GM21723 (cell line): ENCODE measurements around the gene MN1.

ENCODE experiments used
- ATAC-seq: cut with Tn5 transposase; IDR thresholded peaks from one replicate; pipeline ENCODE4 v1.9.1; 2021; ENCODE audit warnings: mild to moderate bottlenecking, moderate library complexity; ENCODE audit not compliant: unreplicated experiment

The MN1 gene

DNA sequence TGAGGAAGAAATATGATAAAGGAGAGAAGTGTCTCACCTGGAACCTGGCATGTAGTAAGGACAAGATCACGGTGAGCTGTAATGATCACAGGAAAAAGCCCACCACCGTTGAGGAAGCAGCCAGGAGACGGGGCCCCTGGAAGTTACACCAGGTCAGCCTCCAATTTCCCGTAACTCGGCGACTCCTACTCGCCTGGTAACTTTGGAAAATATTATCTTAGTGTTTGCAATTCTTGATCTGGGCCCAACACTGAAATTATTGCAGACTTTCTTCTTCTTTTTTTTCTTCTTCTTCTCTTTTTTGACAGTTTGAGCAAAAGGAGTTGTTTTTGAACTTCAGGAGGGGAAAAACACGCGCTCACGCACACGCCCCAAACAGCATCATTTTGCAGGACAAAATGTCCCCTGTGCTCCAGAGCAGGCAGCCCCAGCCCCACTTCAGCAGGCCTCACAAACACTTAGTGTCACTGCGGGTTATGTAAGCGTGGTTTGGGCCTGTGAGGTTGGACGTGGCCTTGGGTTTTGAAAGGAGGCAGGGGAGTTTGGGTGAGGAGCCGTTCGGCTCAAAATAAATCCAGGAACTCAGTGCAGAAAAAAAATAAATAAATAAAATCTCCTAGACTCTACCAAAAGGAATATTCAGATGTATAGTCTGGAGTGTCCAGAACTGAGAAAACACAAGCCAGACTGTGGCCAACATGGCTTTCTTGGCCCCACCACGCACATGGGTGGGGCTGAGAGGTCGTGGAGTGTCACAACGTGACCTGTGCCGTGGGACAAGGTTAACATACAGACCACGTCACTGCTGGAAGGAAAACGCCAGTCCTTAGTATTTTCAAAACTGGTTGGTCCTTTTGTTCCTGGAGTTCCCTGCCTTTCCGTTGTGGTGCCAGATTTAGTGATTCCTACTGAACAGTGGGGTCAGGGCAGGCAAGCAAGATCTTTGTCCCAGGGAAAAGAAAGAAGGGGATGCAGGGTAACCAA lies 26.3 kb upstream of the MN1 start:
- ATAC-seq, result no peak

DNA sequence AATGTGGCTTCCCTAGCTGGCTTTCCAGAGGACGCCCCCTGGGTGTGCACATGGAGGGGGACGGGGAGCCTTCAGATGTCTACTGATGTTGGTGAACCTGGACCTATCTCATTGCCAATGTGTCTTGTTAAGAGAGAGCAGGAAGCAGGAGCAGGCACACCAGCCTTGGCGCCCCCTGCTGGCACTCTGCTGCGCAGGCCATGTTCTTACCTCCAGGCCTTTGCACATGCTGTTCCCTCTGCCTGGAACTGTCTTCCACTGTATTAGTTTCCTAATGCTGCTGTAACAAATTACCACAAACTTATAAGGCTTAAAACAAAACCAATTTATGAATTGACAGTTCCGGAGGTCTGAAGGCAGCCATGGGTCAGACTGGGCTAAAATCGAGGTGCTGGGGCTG lies 23.6 kb upstream of the MN1 start:
- no peak for ATAC-seq

DNA sequence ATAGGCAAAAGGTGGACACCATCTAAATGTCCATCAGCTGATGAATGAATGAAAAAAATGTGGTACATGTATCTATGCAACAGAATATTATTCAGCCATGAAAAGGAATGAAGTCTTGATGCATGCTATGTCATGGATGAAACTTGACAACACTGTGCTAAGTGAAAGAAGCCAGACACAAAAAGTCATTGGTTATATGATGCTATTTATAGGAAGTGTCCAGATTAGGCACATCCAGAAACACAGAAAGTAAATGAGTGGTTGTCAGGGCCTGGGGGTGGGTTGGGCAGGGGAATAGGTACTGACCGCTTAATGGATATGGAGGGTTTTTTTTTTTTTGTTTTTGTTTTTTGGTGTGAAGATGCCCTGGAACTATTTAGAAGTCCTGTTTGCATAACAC lies 21.7 kb upstream of the MN1 start:
- no peak for ATAC-seq

DNA sequence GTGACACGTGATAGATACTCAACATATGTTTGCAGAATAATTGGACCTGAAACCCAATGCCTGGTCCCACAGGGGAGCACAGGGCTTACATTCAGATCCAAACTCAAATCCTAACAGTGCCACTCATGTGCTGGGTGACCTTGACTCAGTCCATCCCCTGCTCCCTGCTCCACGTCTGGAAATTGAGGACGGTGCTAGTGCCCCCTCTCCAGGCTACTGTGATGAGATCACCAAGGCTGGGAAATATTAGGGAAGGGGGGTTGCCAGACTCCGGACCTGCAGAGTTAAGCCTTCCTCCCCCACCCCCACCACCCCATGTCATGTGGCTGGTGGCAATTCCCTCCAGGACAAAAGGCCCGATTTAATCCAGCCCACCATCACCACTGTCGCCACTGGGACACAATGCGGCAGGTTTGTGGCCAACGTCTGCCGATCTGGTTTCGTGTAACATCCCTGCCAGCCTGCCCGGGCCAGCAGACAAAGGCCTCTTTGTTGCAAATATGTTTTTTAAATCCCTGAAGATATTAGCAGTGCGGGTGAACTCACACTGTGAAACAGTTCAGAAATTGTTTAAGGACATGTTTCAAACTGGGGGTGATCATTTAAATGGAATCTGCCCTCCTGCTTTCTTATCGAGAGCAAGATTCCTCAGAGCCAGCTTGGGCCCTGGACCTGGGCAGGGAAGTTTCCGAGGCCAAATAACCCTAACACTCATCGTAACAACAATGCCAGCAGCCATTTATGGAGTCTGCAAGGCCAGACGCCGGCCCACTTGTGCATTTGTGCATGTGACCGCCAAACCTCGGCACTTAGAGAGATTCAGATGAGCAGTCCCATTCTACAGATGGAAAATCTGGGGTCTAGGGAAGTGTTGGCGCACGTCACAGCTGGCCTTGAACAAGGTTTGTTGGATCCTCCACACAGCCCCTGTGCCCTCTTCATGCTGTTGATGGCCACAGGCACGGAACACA lies 19.6 kb upstream of the MN1 start:
- no peak for ATAC-seq

DNA sequence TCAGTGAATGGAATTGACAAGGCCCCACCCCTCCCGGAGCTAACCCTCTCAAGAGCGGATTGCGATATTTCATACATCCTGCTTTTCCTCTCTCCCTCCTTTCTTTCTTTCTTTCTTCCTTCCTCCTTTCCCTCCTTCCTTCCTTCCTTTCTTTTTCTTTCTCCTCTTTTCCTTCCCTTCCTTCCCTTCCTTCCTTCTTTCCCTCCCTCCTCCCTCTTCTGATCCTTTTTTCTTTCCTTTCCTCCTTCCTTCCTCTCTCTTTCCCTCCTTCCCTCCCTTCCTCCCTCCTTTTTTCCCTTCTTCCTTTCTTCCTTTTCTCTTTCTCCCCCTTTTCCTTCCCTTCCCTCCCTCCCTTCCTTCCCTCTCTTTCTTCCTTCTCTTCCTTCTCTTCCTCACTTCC lies 15.0 kb upstream of the MN1 start:
- no peak for ATAC-seq

DNA sequence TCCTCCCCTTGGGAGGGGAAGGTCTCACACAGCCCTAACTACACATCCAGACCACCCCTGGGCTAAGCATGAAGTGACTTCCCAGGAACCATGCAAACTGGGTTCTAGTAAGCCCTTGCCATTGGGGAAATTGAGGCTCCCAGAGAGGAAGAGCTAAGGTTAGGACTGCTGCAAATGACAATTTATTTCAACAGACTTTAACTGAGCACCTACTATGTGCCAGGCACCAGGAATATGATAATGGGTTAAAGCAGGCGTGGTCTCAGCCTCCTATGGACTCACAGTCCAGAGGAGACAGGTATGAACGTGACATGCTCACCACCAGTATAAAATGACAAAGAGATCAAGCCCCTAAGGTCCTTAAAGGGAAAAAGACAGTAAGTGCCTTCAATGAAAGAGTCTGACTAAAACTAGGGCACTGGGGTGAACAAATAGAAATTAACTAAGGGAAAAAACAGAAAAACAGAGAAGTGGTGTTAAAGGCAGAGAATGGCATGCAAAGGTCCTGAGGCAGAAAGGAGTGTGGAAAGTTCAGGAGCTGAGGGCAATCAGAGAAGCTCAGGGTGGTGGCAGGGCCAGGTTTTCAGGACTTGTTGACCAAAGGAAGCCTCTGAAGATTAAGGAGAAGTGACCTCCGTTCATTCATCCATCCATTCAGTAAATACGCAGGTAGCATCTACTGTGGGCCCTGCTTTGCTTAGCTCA lies 14.4 kb upstream of the MN1 start:
- no peak for ATAC-seq

DNA sequence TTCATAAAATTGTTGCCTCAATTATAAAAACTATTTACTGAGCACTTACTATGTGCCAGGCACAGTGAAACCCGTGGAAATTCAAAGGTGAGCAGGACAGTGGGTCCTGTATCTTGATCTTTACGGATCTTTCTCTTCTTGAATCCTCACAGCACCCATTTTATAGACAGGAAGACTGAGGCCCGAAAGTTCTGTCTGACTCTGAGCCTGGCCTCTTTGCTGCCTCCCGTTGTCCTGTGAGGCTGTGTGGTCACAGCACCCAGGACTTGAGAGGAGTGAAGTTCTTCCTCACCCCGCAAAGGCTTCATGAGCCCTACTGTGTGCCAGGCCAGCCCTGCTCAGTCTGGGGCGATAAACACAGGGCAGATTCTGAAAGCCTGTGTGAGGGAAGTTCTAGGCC lies 13.4 kb upstream of the MN1 start:
- no peak for ATAC-seq

DNA sequence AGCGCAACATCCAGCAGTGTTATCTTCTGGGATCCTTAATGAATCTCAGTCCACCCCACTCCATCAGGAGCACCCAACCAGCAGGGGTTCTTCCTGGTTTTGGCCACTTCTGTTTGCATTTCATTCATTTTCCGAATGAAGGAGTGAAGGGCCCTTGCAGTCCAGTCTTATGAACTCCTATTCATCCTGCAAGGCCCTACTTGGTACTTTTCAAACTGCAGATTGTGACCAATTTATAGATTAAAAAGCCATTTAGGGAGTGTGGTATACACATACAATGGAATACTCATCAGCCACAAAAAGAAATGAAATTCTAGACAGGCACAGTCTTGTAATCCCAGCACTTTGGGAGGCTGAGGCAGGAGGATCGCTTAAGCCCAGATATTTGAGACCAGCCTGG lies 10.2 kb upstream of the MN1 start:
- no peak for ATAC-seq

DNA sequence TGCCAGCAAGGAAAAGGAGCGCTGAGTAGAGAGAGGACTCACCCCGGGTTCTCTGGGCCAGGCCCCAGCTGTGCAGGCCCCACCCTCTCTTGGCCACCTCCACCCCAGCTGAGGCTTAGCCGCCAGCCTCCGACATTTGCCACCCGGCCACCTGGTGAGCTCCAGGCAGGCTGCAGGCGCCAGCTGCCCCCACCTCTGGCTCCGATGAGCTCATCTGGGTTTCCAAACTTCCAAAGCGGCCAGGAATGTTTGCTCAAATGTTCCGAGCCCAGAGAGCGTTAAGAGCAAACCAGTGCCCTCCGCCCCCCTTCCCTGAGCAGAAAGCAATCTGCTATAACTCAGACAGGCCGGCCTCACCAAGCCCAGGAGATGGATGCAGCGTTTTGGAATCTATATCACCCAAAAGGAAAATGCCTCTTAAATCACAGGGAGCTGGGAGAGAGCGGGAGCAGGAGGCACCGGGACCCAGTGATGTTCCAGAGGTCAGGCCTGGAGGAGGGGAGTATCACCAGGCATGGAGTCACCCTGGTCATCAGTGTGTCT lies 9.1 kb upstream of the MN1 start:
- ATAC-seq, result no peak

DNA sequence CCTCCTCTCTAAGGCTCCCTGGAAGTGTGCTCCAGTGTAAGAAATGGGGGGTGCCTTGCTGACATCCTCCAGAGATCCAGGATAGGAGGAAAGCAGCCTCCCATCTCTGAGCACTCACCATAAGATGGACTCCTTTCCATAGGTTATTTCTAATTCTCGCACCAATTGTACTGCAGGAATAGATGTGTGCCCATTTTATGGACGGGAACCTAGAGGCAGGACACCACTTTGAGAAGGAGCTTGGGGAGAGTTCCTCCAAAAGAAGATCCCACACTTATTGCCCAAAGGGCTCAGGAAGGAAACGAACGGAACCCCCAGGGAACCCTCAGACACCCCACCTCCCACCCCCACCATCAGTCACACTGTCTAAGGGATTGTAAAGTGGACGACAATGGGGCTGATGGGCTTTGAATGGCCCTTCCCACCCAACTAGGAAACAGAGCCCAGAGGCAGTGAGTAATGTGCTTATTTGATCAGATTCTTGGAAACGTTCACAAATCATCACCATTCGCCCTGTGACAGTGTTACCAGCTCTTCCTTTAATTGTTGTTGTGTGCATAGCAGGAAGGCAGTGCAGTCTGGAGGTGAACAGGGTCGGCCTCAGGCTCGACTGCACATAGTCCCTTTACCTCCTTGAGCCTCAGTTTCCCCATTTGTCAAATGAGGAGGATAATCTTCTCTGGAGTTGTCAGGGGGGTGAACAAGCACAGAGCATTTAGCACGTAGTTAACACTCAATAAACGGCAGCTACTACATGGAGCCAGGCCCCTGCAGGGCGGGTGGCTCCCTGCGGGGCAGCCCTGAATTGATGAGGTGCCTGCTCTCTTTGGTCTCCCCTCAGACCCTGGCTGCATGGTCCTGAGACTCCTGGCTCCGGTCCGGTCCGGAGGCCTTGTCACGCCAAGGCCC lies 8.4 kb upstream of the MN1 start:
- ATAC-seq, result no peak

DNA sequence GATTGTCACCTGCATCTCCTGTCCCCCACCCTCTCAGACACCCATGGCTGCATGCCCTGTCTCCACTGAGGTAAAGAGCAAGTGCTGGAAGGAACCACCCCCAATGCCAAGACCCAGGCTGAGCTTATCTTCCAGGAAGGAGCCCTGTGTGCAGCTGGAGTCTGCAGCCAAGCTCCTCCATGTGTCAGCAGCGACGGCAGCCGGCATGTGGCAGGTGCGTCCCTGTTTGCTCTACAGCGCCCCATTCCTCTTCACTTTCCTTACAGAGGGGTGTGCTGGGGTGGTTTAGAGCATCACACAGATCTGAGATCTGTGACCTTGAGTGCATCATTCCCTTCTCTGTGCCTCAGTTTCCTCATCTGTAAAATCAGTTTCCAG lies 7.7 kb upstream of the MN1 start:
- no peak for ATAC-seq

DNA sequence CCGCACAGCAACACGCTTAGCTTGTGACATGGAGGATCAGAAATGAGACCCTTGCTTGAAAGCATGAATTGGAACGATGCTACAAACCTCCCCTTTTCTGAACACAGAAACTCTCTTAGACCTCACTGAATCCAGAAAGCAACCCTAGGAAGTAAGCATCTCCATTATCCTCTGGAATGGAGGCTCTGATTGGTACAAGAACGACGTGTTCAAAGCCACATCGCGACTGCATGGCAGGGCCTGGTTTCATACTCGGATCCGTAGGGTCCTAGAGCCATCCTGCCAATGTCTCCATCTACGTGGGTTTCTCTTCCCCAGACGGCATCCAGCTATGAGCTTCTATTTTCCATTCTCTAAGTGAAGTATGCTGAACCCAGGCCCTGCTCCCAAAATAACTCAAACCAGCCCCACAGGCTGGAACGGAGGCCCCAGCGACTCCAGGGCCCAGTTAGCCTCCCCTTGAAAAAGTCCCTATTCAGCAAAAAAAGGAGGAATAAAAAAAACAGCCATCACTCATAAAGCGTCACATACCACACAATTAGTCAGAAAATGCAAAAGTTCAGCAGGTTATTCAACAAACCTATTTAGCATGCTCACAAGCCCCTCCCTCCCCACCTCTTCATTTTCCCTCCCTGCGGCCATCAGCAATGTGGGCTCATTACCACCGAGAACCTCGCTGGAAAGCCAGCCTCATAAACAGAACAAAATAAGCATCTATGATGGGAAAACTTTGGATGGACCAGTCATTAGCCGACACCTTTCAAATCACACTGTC lies 7.1 kb upstream of the MN1 start:
- ATAC-seq, result no peak

DNA sequence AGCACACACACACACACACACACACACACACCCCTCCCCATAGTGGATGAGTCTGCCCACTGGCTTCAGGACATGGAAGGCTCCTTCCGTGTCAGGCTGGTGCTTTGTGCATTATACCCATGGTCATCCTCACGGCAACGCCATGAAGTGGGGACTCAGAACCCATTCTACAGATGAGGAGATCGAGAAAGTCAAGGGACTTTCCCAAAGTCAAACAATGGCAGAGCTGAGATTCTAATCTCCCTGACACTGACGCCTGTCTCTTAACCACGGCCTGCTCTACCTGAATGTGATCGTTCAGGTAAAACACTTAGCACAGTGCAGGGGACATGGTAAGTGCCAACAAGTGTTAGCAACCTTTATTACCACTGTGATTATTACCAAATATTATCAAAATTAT lies 4.3 kb upstream of the MN1 start:
- no peak for ATAC-seq

DNA sequence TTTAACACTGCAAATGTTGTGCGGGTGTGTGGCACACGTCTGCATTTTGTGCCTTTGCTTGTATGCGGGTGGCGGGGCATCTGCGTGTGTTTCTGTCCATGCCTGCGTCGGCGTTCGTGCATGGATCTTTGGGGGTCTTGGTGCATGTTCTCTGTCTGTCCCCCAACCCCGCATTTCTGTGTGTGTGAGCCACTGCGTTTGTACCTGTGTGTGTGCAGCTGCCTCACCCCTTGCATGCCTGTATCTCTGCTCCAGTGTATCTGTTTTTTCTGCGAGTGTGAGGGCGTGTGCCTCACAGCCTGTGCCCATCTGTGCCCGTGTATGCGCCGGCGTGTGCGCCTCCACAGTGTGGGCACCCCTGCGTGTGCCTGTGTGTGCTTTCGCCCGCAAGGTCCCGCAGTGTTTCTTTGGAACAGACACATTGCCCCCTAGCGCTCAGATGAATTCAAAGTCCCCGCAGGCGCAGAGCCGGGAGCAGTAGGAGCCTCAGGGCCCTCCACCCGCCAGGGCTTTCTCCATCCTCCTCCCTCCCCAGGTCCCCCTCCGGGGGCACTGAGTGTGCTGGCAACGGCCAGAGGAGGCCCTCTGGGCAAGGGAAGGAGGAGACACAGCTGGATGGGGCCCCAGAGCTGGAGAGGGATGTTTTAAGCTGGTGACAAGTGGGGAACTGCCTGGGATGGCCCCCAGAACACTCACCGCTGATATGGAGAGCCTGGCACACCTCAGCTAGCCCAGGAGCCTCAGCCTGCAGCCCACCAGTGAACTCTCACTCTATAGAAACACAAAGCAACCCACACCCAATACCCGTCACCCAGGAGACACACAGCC lies 3.1 kb upstream of the MN1 start:
- no peak for ATAC-seq

DNA sequence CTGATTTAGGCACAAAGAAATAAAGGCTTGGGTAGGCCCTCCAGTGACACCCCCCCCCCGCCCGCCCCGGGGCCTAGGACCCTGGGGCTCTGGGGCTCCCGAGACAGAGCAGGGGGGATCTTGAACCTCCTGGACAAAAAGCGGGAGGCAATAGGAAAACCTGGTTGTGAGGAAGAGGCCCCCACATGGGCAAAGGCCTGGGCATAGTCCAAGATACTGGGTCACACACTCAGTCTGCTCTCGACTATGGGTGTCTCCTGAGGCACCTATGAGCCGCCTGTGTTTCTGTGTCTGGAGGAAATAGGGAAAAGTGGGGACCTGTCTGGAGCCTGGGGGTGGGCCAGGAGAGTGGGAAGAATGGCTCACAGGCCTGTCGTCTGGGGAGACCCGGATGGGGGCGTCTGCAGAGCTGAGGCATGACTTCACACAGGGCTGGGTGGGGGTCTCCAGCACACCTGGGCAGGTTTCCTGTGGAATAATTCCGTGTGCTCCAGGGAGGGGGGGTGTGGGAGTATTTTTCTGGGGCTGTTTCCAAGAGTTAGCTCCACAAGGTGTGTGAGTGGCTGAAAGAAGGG lies 2.4 kb upstream of the MN1 start:
- ATAC-seq, result no peak

DNA sequence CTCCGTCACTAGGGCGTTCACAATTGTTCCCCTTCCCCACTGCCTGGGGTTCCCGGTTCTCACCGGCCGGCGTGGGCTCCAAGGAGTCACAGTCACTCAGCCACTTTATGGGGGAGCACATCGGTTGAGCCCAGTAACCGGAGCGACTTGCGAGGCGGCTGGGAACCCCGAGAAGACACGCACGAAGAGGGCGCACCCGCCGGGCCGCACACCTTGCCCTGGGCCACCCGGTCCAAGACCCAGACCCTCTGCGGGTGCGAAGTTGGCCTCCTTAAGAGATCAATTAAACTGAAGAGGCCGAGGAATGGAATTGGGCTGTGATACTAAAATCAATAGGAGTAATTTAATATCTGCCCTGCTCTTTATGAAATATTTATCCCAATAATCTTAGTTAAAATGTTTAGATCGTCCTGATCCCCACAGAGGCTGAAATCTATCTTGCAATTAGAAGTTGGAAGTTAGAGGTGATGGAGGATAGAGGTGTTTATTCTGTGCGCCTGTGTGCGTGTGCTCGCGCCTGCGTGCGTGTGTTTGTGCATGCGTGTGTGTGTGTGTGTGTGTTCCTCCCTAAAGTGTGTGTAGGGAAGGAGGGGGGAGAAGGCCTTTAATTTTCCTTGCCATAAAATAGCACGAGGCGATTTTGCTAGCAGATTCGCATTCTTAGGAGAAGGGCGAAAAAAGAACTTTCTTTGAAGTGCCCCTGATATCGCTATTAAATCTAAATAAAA lies 954 bp upstream of the MN1 start:
- no peak for ATAC-seq

DNA sequence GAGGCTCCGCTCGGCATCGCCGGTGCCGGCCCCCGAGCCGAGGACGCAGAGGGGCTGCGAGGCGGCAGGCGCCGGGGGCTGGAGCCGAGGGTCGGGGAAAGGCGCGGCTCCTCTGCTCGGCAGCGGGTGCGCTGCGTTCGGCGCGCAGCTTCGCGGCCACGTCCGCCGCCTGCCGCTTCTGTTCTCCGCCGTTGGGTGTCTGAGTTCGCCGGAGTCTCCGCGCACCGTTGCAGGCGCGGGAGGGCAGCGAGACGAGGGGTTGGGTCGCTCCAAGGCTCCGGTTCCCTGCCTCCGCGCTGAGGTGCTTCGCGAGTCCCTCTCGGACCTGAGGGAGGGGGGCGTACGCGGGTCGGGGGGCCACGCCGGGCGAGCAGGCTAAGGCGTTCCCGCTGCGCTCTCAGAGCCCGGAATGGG lies 347 bp downstream of the MN1 start:
- ATAC-seq, result no peak
